Fibroblast of skin of abdomen (primary cell): ENCODE measurements around the gene CASP10.
"Not testable (repeated sequence)": the region's sequence is repeated elsewhere in the genome, so short reads cannot be mapped to it uniquely, and the experiment has no call there.

ENCODE experiments used
- DNase-seq: peaks from one replicate; pipeline ENCODE4 v3.0.0-alpha.2; 2013

Gene CASP10

GRCh38 chr2:201233812-201234662 is 51.1 kb downstream of the CASP10 start:
- DNase-seq = no peak

GRCh38 chr2:201234663-201235135 is 51.8 kb downstream of the CASP10 start:
- DNase-seq = peak; percentile 50

- peak; percentile 77 for DNase-seq
These were observed 53.2 kb downstream of the CASP10 start for GRCh38 chr2:201235860-201236811.

GRCh38 chr2:201237486-201238123 is 54.7 kb downstream of the CASP10 start:
- DNase-seq = peak; percentile 37

GRCh38 chr2:201239167-201239935 is 56.4 kb downstream of the CASP10 start:
- DNase-seq = not testable (repeated sequence)

GRCh38 chr2:201242571-201243277 is 59.8 kb downstream of the CASP10 start:
- DNase-seq = no peak

GRCh38 chr2:201244829-201245228 is 61.9 kb downstream of the CASP10 start:
- no peak for DNase-seq

GRCh38 chr2:201246280-201246679 is 63.3 kb downstream of the CASP10 start:
- no peak for DNase-seq

- DNase-seq = no peak
These were observed 65.4 kb downstream of the CASP10 start for GRCh38 chr2:201248288-201248844.

- no peak for DNase-seq
These were observed 66.9 kb downstream of the CASP10 start for GRCh38 chr2:201249889-201250288.

GRCh38 chr2:201250741-201251140 is 67.8 kb downstream of the CASP10 start:
- DNase-seq = no peak

GRCh38 chr2:201254081-201254730 is 71.3 kb downstream of the CASP10 start:
- DNase-seq = peak; percentile 69

- DNase-seq = peak; percentile 51
These were observed 72.6 kb downstream of the CASP10 start for GRCh38 chr2:201255408-201256033.

GRCh38 chr2:201256082-201256481 is 73.1 kb downstream of the CASP10 start:
- peak; percentile 68 for DNase-seq

GRCh38 chr2:201257381-201257955 is 74.5 kb downstream of the CASP10 start:
- DNase-seq = no peak

- DNase-seq = peak; percentile 74
These were observed 75.2 kb downstream of the CASP10 start for GRCh38 chr2:201257956-201258665.

GRCh38 chr2:201258666-201259615 is 76.0 kb downstream of the CASP10 start:
- no peak for DNase-seq
